ENCODE measurements around the gene DYNLRB1.
"Not testable (repeated sequence)": the region's sequence is repeated elsewhere in the genome, so short reads cannot be mapped to it uniquely, and the experiment has no call there.

Gene DYNLRB1

DNA sequence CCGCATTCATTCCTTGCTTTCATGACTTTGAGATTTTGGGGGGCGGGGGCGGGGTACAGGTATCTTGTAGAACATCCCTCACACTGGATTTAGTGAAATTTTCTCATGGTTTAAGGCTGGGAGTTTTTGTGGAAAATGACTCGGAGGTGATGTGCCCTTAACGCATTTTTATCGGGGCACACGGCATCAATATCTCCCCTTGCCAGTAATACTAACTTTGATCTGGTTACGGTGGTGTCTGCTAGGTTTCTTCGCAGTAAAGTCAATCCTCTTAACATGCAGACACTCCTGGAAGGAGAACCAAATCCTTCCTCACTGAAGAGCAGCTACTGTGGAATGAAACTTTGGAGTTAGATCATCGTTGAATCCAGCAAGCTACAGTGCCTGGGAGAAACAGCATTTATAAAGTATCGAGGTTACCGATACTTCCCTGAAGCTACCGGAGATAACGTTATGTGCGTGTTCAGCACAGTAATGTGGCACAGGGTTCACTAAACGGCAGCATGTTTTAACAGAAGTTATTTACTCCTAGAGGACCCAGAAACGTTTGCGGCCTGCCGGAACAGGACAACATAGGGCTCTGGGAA is 1.2 kb upstream of the DYNLRB1 start:
- no peak for DNase-seq (ENCODE audit: low read depth)
- TF ChIP-seq CTCF (conservative IDR thresholded peaks at IDR 0.05; ENCODE audit: low read depth, low read length), result no peak
- peak overlapping the region; percentile 89 for H3K4me3 ChIP-seq (ENCODE audit: low read depth, low read length)

GRCh38 chr20:34515484-34516246 is 557 bp upstream of the DYNLRB1 start:
- H3K4me3 ChIP-seq (ENCODE audit: low read depth, low read length), result peak overlapping the region; percentile 89
- DNase-seq (ENCODE audit: low read depth), result peak; percentile 75
- no peak for TF ChIP-seq CTCF (conservative IDR thresholded peaks at IDR 0.05; ENCODE audit: low read depth, low read length)

GRCh38 chr20:34517114-34517505 is 888 bp downstream of the DYNLRB1 start:
- TF ChIP-seq CTCF (conservative IDR thresholded peaks at IDR 0.05; ENCODE audit: low read depth, low read length), result no peak
- DNase-seq (ENCODE audit: low read depth), result peak; percentile 27
- H3K4me3 ChIP-seq (ENCODE audit: low read depth, low read length), result peak overlapping the region; percentile 89

DNA sequence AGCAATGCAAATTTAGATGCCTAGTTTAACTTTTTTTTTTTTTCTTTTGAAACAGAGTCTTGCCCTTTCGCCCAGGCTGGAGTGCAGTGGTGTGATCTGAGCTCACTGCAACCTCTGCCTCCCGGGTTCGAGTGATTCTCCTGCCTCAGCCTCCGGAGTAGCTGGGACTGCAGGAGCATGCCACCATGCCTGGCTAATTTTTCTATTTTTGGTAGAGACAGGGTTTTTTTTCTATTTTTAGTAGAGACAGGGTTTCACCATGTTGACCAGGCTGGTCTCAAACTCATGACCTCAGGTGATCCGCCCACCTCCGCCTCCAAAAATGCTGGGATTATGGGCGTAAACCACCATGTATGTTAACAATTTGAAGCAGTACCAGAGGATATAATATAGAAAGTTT is 2.6 kb downstream of the DYNLRB1 start:
- not testable (repeated sequence) for DNase-seq (ENCODE audit: low read depth); H3K4me3 ChIP-seq (ENCODE audit: low read depth, low read length)

- not testable (repeated sequence) for DNase-seq (ENCODE audit: low read depth); H3K4me3 ChIP-seq (ENCODE audit: low read depth, low read length)
Observed at GRCh38 chr20:34519841-34520240, 3.6 kb downstream of the DYNLRB1 start.

GRCh38 chr20:34522969-34523871 is 7.0 kb downstream of the DYNLRB1 start:
- H3K4me3 ChIP-seq (ENCODE audit: low read depth, low read length), result no peak overlapping the region
- TF ChIP-seq CTCF (conservative IDR thresholded peaks at IDR 0.05; ENCODE audit: low read depth, low read length), result peak; percentile 83
- peak; percentile 79 for DNase-seq (ENCODE audit: low read depth)

DNA sequence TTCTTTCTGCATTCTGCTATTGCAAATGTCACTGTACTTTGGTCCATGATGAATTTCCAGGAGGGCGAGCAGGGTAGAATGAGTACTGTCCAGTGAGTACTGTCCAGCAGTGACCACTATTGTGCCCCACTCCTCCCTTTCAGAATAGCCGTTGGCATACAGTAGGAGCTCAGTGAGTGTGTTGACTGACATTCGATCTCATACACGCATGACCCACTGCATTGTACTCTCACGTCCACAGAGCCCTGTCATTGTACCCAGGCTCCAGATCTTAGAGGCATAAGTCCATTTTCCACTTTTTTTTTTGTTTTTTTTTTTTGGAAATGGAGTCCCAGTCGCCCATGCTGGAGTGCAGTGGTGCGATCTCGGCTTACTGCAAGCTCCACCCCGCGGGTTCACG is 8.2 kb downstream of the DYNLRB1 start:
- no peak for TF ChIP-seq CTCF (conservative IDR thresholded peaks at IDR 0.05; ENCODE audit: low read depth, low read length)
- H3K4me3 ChIP-seq (ENCODE audit: low read depth, low read length), result no peak overlapping the region
- DNase-seq (ENCODE audit: low read depth), result no peak
